ENCODE results near the gene PCDHGC4.
A peak's percentile ranks its signal among the peaks of the same experiment; 100 is the strongest.

PCDHGC4 gene

DNA sequence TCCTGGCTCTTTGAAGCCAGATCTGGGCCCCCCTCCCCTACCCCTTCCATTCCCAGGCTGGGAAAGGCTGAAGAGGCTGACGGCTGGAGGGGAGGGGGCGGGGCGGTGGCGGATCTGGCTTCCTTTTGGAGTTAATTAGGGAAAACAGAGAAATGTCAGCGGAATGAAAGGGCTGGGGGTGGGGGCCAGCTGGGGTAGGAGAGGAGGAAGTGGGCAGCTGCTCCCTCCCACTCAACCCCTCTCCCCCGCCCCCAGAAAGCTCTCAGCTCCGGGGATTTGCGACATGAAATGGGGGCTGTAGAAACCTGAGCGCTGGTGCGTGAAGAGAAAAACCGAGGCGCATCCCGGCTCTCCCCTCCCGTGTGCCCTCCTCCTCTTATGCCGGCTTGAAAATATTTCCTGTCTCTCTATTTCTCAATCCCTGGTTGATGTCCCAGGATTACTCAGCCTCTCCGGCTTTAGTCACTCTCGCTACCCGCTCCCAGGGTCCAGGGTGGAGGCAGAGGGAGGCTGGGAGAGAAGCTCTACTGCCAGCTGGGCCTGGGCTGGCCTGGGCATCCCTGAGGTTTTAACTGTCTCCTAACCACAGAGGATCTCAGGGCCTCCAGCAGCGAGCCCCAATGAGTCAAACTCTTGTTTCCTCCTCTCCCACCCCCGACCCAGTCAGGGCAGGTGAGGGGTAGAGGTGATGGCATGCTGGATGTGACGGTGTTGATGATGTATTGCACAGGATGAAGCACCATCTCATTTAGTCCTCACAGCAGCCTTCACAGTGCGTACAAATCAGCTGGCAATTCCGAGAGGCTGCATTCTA, 24.2 kb downstream of the PCDHGC4 start:
- Histone ChIP-seq H3K4me3 (ENCODE audit: low read depth, low read length, poor library complexity, severe bottlenecking) (peak overlapping the region; percentile 56), H3K79me2 (ENCODE audit: insufficient read depth, low read length) (no peaks in the 10 kb centered on the region), H3K4me1 (ENCODE audit: insufficient read depth, low read length, severe bottlenecking) (peaks cover 84% of the 10 kb centered on the region), H3K4me2 (ENCODE audit: low read length) (peak overlapping the region; percentile 86), H3K9me2 (ENCODE audit: low read depth, low read length) (no peaks in the 10 kb centered on the region), H4K20me1 (ENCODE audit: insufficient read depth, low read length) (no peaks in the 10 kb centered on the region), H3K27ac (ENCODE audit: low read depth, low read length, poor library complexity, severe bottlenecking) (peak overlapping the region; percentile 90), H3K27me3 (ENCODE audit: insufficient read depth, low read length) (no peaks in the 10 kb centered on the region), H3F3A (ENCODE audit: insufficient read depth, low read length) (no peaks in the 10 kb centered on the region), H3K9me3 (ENCODE audit: low read length) (no peaks in the 10 kb centered on the region), H2AFZ (ENCODE audit: low read length) (no peak overlapping the region), H3K36me3 (ENCODE audit: insufficient read depth, low read length) (no peaks in the 10 kb centered on the region), H3K9ac (ENCODE audit: low read length) (peak overlapping the region; percentile 58; the same call in 1 of the 2 replicates)
- TF ChIP-seq EZH2 (IDR thresholded peaks at IDR 0.05; ENCODE audit: borderline replicate concordance, low read length) = no peak
- TF ChIP-seq, protein P1, sequence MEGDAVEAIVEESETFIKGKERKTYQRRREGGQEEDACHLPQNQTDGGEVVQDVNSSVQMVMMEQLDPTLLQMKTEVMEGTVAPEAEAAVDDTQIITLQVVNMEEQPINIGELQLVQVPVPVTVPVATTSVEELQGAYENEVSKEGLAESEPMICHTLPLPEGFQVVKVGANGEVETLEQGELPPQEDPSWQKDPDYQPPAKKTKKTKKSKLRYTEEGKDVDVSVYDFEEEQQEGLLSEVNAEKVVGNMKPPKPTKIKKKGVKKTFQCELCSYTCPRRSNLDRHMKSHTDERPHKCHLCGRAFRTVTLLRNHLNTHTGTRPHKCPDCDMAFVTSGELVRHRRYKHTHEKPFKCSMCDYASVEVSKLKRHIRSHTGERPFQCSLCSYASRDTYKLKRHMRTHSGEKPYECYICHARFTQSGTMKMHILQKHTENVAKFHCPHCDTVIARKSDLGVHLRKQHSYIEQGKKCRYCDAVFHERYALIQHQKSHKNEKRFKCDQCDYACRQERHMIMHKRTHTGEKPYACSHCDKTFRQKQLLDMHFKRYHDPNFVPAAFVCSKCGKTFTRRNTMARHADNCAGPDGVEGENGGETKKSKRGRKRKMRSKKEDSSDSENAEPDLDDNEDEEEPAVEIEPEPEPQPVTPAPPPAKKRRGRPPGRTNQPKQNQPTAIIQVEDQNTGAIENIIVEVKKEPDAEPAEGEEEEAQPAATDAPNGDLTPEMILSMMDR (IDR thresholded peaks at IDR 0.05; ENCODE audit: low read length) = no peak

DNA sequence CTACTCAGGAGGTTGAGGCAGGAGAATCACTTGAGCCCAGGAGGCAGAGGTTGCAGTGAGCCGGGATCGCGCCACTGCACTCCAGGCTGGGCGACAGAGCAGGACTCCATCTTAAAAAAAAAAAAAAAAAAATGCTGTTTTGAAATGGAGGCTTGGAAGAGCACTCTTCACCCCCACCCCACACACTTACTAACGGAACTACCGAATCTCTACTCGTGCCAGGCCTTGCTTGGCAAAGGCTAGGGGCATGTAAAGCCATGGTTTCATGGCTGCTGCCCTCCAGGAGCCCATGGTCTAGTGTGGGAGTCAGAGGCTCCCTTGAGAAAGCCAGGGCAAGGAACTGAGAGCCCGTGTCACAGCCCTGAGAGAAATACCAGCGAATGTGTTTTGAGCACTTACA, 25.3 kb downstream of the PCDHGC4 start:
- Histone ChIP-seq H3K27ac (ENCODE audit: low read depth, low read length, poor library complexity, severe bottlenecking) (peak overlapping the region; percentile 90), H4K20me1 (ENCODE audit: insufficient read depth, low read length) (no peaks in the 10 kb centered on the region), H3K4me2 (ENCODE audit: low read length) (peak overlapping the region; percentile 86), H3K4me3 (ENCODE audit: low read depth, low read length, poor library complexity, severe bottlenecking) (peak overlapping the region; percentile 56), H3F3A (ENCODE audit: insufficient read depth, low read length) (no peaks in the 10 kb centered on the region), H3K9me3 (ENCODE audit: low read length) (no peaks in the 10 kb centered on the region), H2AFZ (ENCODE audit: low read length) (no peak overlapping the region), H3K79me2 (ENCODE audit: insufficient read depth, low read length) (no peaks in the 10 kb centered on the region), H3K9ac (ENCODE audit: low read length) (peak overlapping the region; percentile 58), H3K9me2 (ENCODE audit: low read depth, low read length) (no peaks in the 10 kb centered on the region), H3K36me3 (ENCODE audit: insufficient read depth, low read length) (no peaks in the 10 kb centered on the region), H3K27me3 (ENCODE audit: insufficient read depth, low read length) (no peaks in the 10 kb centered on the region), H3K4me1 (ENCODE audit: insufficient read depth, low read length, severe bottlenecking) (peaks cover 89% of the 10 kb centered on the region)
- TF ChIP-seq EZH2 (IDR thresholded peaks at IDR 0.05; ENCODE audit: borderline replicate concordance, low read length) = no peak
- TF ChIP-seq, protein P1 (IDR thresholded peaks at IDR 0.05; ENCODE audit: low read length) = no peak

DNA sequence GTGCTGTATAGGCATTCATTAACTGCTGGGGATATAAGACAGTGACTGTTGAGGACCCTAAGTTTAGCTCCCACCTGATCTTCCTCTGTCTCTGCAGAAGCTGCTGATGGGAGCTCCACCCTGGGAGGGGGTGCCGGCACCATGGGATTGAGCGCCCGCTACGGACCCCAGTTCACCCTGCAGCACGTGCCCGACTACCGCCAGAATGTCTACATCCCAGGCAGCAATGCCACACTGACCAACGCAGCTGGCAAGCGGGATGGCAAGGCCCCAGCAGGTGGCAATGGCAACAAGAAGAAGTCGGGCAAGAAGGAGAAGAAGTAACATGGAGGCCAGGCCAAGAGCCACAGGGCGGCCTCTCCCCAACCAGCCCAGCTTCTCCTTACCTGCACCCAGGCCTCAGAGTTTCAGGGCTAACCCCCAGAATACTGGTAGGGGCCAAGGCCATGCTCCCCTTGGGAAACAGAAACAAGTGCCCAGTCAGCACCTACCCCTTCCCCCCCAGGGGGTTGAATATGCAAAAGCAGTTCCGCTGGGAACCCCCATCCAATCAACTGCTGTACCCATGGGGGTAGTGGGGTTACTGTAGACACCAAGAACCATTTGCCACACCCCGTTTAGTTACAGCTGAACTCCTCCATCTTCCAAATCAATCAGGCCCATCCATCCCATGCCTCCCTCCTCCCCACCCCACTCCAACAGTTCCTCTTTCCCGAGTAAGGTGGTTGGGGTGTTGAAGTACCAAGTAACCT, 26.2 kb downstream of the PCDHGC4 start:
- H3K4me3 ChIP-seq (ENCODE audit: low read depth, low read length, poor library complexity, severe bottlenecking) = peak overlapping the region; percentile 56
- no peaks in the 10 kb centered on the region for H3F3A ChIP-seq (ENCODE audit: insufficient read depth, low read length)
- peak overlapping the region; percentile 58 for H3K9ac ChIP-seq (ENCODE audit: low read length)
- no peak overlapping the region for H2AFZ ChIP-seq (ENCODE audit: low read length)
- peak overlapping the region; percentile 86 for H3K4me2 ChIP-seq (ENCODE audit: low read length)
- H3K36me3 ChIP-seq (ENCODE audit: insufficient read depth, low read length) = no peaks in the 10 kb centered on the region
- peak overlapping the region; percentile 90 for H3K27ac ChIP-seq (ENCODE audit: low read depth, low read length, poor library complexity, severe bottlenecking)
- no peaks in the 10 kb centered on the region for H3K27me3 ChIP-seq (ENCODE audit: insufficient read depth, low read length)
- H4K20me1 ChIP-seq (ENCODE audit: insufficient read depth, low read length) = no peaks in the 10 kb centered on the region
- H3K9me3 ChIP-seq (ENCODE audit: low read length) = no peaks in the 10 kb centered on the region
- no peaks in the 10 kb centered on the region for H3K9me2 ChIP-seq (ENCODE audit: low read depth, low read length)
- TF ChIP-seq, protein P1 (IDR thresholded peaks at IDR 0.05; ENCODE audit: low read length) = no peak
- TF ChIP-seq EZH2 (IDR thresholded peaks at IDR 0.05; ENCODE audit: borderline replicate concordance, low read length) = no peak
- no peaks in the 10 kb centered on the region for H3K79me2 ChIP-seq (ENCODE audit: insufficient read depth, low read length)
- peaks cover 98% of the 10 kb centered on the region for H3K4me1 ChIP-seq (ENCODE audit: insufficient read depth, low read length, severe bottlenecking)

Measured in OCI-LY1 (cell line).